H9 (cell line): Measurements from ENCODE around the gene ZNF69. TPM values are rescaled to one million over a fixed set of nuclear protein-coding genes. Genes with fewer than 3 reads are reported as not detected.
"Not testable (repeated sequence)": the region's sequence is repeated elsewhere in the genome, so short reads cannot be mapped to it uniquely, and the experiment has no call there.

Experiments used
- DNase-seq: peaks from one replicate; pipeline ENCODE4 v3.0.0-alpha.2; 2017
- H2AFZ ChIP-seq: one replicate; pipeline ENCODE4 v1.6.1; 2013; ENCODE audit warnings: mild to moderate bottlenecking, low read length, control low read depth, moderate library complexity
- H2AK5ac ChIP-seq: 2 replicates; pipeline ENCODE4 v1.6.1; 2013; ENCODE audit warnings: low read length, control low read depth, mixed read lengths; ENCODE audit not compliant: insufficient read length
- H2BK120ac ChIP-seq: one replicate; pipeline ENCODE4 v1.6.1; 2013; ENCODE audit warnings: low read depth, mild to moderate bottlenecking, low read length, control low read depth, inconsistent platforms; ENCODE audit not compliant: poor library complexity, severe bottlenecking
- H2BK12ac ChIP-seq: 2 replicates; pipeline ENCODE4 v1.6.1; 2013; ENCODE audit warnings: low read length, control low read depth, mixed read lengths, low read depth; ENCODE audit not compliant: insufficient read length
- H2BK15ac ChIP-seq: 2 replicates; pipeline ENCODE4 v1.6.1; 2013; ENCODE audit warnings: low read depth, low read length, control low read depth
- H2BK20ac ChIP-seq: one replicate; pipeline ENCODE4 v1.6.1; 2013; ENCODE audit warnings: low read depth, mild to moderate bottlenecking, low read length, control low read depth, inconsistent platforms; ENCODE audit not compliant: poor library complexity, severe bottlenecking
- H2BK5ac ChIP-seq: 2 replicates; pipeline ENCODE4 v1.6.1; 2013; ENCODE audit warnings: low read length, control low read depth, mixed read lengths; ENCODE audit not compliant: insufficient read length
- H3K14ac ChIP-seq: 2 replicates; pipeline ENCODE4 v1.6.1; 2013; ENCODE audit warnings: low read length, control low read depth; ENCODE audit not compliant: insufficient read depth
- H3K18ac ChIP-seq: 2 replicates; pipeline ENCODE4 v1.6.1; 2013; ENCODE audit warnings: low read depth, mild to moderate bottlenecking, mixed read lengths, low read length, control low read depth; ENCODE audit not compliant: insufficient read length
- H3K23ac ChIP-seq: 2 replicates; pipeline ENCODE4 v1.6.1; 2013; ENCODE audit warnings: low read length, control low read depth, mixed read lengths, low read depth; ENCODE audit not compliant: insufficient read length
- H3K23me2 ChIP-seq: 2 replicates; pipeline ENCODE4 v1.6.1; 2013; ENCODE audit warnings: low read depth, mild to moderate bottlenecking, mixed read lengths, low read length, control low read depth; ENCODE audit not compliant: insufficient read length, poor library complexity, severe bottlenecking
- H3K27ac ChIP-seq: 2 replicates; pipeline ENCODE4 v1.5.1; 2013; ENCODE audit warnings: low read length, control low read depth, mixed read lengths, low read depth; ENCODE audit not compliant: insufficient read length
- H3K27me3 ChIP-seq: 2 replicates; pipeline ENCODE4 v1.6.1; 2013; ENCODE audit warnings: low read length, control low read depth, inconsistent platforms; ENCODE audit not compliant: insufficient read depth
- H3K4ac ChIP-seq: 2 replicates; pipeline ENCODE4 v1.6.1; 2013; ENCODE audit warnings: low read depth, mild to moderate bottlenecking, control low read depth, inconsistent platforms, low read length, moderate library complexity
- H3K4me1 ChIP-seq: 2 replicates; pipeline ENCODE4 v1.6.1; 2013; ENCODE audit warnings: low read length, control low read depth, inconsistent platforms; ENCODE audit not compliant: insufficient read depth
- H3K4me2 ChIP-seq: 2 replicates; pipeline ENCODE4 v1.6.1; 2013; ENCODE audit warnings: low read length, control low read depth, mixed read lengths; ENCODE audit not compliant: insufficient read length, insufficient read depth
- H3K56ac ChIP-seq: 2 replicates; pipeline ENCODE4 v1.6.1; 2013; ENCODE audit warnings: low read depth, mild to moderate bottlenecking, mixed read lengths, low read length, control low read depth; ENCODE audit not compliant: insufficient read length
- H3K79me1 ChIP-seq: 2 replicates; pipeline ENCODE4 v1.6.1; 2013; ENCODE audit warnings: low read depth, mild to moderate bottlenecking, moderate library complexity, low read length, control low read depth, inconsistent platforms; ENCODE audit not compliant: insufficient read depth, poor library complexity, severe bottlenecking
- H3K79me2 ChIP-seq: 2 replicates; pipeline ENCODE4 v1.6.1; 2013; ENCODE audit warnings: low read length, control low read depth, inconsistent platforms; ENCODE audit not compliant: insufficient read depth
- H3K9ac ChIP-seq: 2 replicates; pipeline ENCODE4 v1.6.1; 2013; ENCODE audit warnings: low read length, control low read depth, mixed read lengths; ENCODE audit not compliant: insufficient read length; ENCODE audit errors: extremely low read depth
- H3K9me3 ChIP-seq: one replicate; pipeline ENCODE4 v1.6.1; 2013; ENCODE audit warnings: low read depth, low read length, inconsistent platforms; ENCODE audit not compliant: control insufficient read depth
- H3T11ph ChIP-seq: one replicate; pipeline ENCODE4 v1.6.1; 2013; ENCODE audit warnings: mild to moderate bottlenecking, low read length, control low read depth, inconsistent platforms
- H4K20me1 ChIP-seq: one replicate; pipeline ENCODE4 v1.6.1; 2013; ENCODE audit not compliant: control insufficient read depth, insufficient read length, insufficient read depth
- H4K5ac ChIP-seq: 2 replicates; pipeline ENCODE4 v1.6.1; 2013; ENCODE audit warnings: low read depth, mild to moderate bottlenecking, mixed read lengths, low read length, control low read depth; ENCODE audit not compliant: insufficient read length
- H4K8ac ChIP-seq: replicated peaks from 2 replicates; pipeline ENCODE4 v1.6.1; 2013; ENCODE audit warnings: low read length, control low read depth, mixed read lengths, low read depth; ENCODE audit not compliant: insufficient read length
- H4K91ac ChIP-seq: 2 replicates; pipeline ENCODE4 v1.6.1; 2013; ENCODE audit warnings: low read depth, mild to moderate bottlenecking, moderate library complexity, mixed read lengths, low read length, control low read depth; ENCODE audit not compliant: insufficient read length
- H3K27ac Mint-ChIP-seq, 3 experiments: 2 replicates in 2 of 3; 3 replicates in 1 of 3; pipeline ENCODE4 v1.8.0; 2020 to 2021; ENCODE audit warnings: mixed read lengths in 3 of 3, mild to moderate bottlenecking in 1 of 3, moderate library complexity in 1 of 3
- H3K27me3 Mint-ChIP-seq: 2 replicates; pipeline ENCODE4 v1.8.0; 2021; ENCODE audit warnings: low read depth, mild to moderate bottlenecking, moderate library complexity, mixed read lengths
- H3K36me3 Mint-ChIP-seq, 3 experiments: 2 replicates in 2 of 3; 3 replicates in 1 of 3; pipeline ENCODE4 v1.8.0; 2020 to 2021; ENCODE audit warnings: low read depth in 3 of 3, mixed read lengths in 3 of 3; ENCODE audit not compliant: insufficient read depth in 1 of 3
- H3K4me1 Mint-ChIP-seq, 2 experiments: 2 replicates each; pipeline ENCODE4 v1.8.0; 2020; ENCODE audit warnings: mixed read lengths in 2 of 2
- H3K4me3 Mint-ChIP-seq, 2 experiments: 2 replicates in 1 of 2; 3 replicates in 1 of 2; pipeline ENCODE4 v1.8.0; 2020 to 2021; ENCODE audit warnings: mild to moderate bottlenecking in 2 of 2, mixed read lengths in 2 of 2, moderate library complexity in 1 of 2
- H3K9me3 Mint-ChIP-seq, 2 experiments: 2 replicates in 1 of 2; 3 replicates in 1 of 2; pipeline ENCODE4 v1.8.0; 2020; ENCODE audit warnings: mild to moderate bottlenecking in 2 of 2, mixed read lengths in 2 of 2, moderate library complexity in 1 of 2
- CTCF ChIP-seq: fragments of 200-600 bp; sonication (generic); conservative IDR thresholded peaks from 3 replicates; pipeline ENCODE4 v1.8.0; 2021; ENCODE audit warnings: antibody characterized with exemption, mild to moderate bottlenecking
- WGBS: extraction: QIAGEN DNeasy Blood & Tissue Kit; methylation state at CpG from one replicate; pipeline ENCODE4 v1.1.7; 2013; ENCODE audit warnings: missing lambda C conversion rate, low lambda C conversion rate, mixed read lengths; ENCODE audit not compliant: insufficient read length; ENCODE audit errors: extremely low coverage; 5-methylcytosine and 5-hydroxymethylcytosine counted together
- total RNA-seq: library from RNA; stranded (reverse); gene quantifications from 2 replicates; pipeline ENCODE4 v1.2.1, GENCODE V29; 2021

The ZNF69 gene
- total RNA-seq, 1 experiment from 2014 or later: 27.3 TPM

- Histone ChIP-seq H3T11ph (no peak overlapping the region), H3K27ac (no peak overlapping the region), H3K9me3 (peaks cover 90% of the 10 kb centered on the region), H2BK120ac (no peak overlapping the region), H3K27me3 (no peaks in the 10 kb centered on the region), H2BK20ac (no peak overlapping the region), H2BK5ac (no peak overlapping the region), H3K4me1 (no peaks in the 10 kb centered on the region), H2AK5ac (no peak overlapping the region), H4K91ac (no peak overlapping the region), H2AFZ (no peak overlapping the region), H4K8ac (no peak overlapping the region), H3K23me2 (no peaks in the 10 kb centered on the region), H4K5ac (no peak overlapping the region), H3K56ac (no peak overlapping the region), H2BK15ac (no peak overlapping the region), H3K14ac (no peak overlapping the region), H4K20me1 (no peaks in the 10 kb centered on the region), H3K4me2 (no peak overlapping the region), H3K79me1 (no peaks in the 10 kb centered on the region), H3K18ac (no peak overlapping the region), H3K23ac (no peak overlapping the region), H3K9ac (no peak overlapping the region), H3K4ac (no peak overlapping the region), H2BK12ac (no peak overlapping the region), H3K79me2 (no peaks in the 10 kb centered on the region)
- no peak for TF ChIP-seq CTCF
- no peak for DNase-seq
- no peaks in the 10 kb centered on the region for H3K4me1 Mint-ChIP-seq
- H3K36me3 Mint-ChIP-seq: peaks cover 85 to 90% (median 87%) of the 10 kb centered on the region in 3 experiments
- no CpG with 5 or more reads among the region's 4 CpGs for WGBS
- peaks cover 4% of the 10 kb centered on the region for H3K27me3 Mint-ChIP-seq
- H3K27ac Mint-ChIP-seq: no peak overlapping the region
- H3K4me3 Mint-ChIP-seq: no peak overlapping the region
- peaks cover 97 to 99% of the 10 kb centered on the region in 2 experiments for H3K9me3 Mint-ChIP-seq
These were observed 61.6 kb downstream of the ZNF69 start for GRCh38 chr19:11949201-11949600.

GRCh38 chr19:11949614-11950080, 62.1 kb downstream of the ZNF69 start:
- H3K36me3 Mint-ChIP-seq: peaks cover 81 to 86% (median 82%) of the 10 kb centered on the region in 3 experiments
- not testable (repeated sequence) for H4K91ac ChIP-seq, H3K4ac ChIP-seq, H3K4me3 Mint-ChIP-seq, H2BK120ac ChIP-seq, H3K4me1 Mint-ChIP-seq, H3K79me1 ChIP-seq, H3K4me1 ChIP-seq, H3K79me2 ChIP-seq, H3K4me2 ChIP-seq, H2AK5ac ChIP-seq, H3K14ac ChIP-seq, H3K23me2 ChIP-seq, H4K8ac ChIP-seq, H3K27ac ChIP-seq, H3K23ac ChIP-seq, DNase-seq, H2BK12ac ChIP-seq, H2BK5ac ChIP-seq, H3T11ph ChIP-seq, H3K56ac ChIP-seq, H3K27me3 ChIP-seq, H3K27ac Mint-ChIP-seq, H3K27me3 Mint-ChIP-seq, H2AFZ ChIP-seq, H4K20me1 ChIP-seq, H3K9ac ChIP-seq, H4K5ac ChIP-seq, H2BK20ac ChIP-seq, H2BK15ac ChIP-seq, H3K18ac ChIP-seq
- WGBS: no CpG with 5 or more reads among the region's 4 CpGs
- peaks cover 96 to 97% of the 10 kb centered on the region in 2 experiments for H3K9me3 Mint-ChIP-seq
- peaks cover 86% of the 10 kb centered on the region for H3K9me3 ChIP-seq
